ENCODE measurements around the gene ITCH.

- TF ChIP-seq CTCF (IDR thresholded peaks at IDR 0.05): no peak
- TF ChIP-seq POLR2AphosphoS5 (IDR thresholded peaks at IDR 0.05): no peak
- TF ChIP-seq EP300 (IDR thresholded peaks at IDR 0.05): no peak
- TF ChIP-seq POLR2A (IDR thresholded peaks at IDR 0.05; ENCODE audit: low read depth): no peak
Observed at GRCh38 chr20:34407962-34408474, 44.9 kb downstream of the ITCH start.
